ENCODE measurements around the gene SLC28A1. TPM values are rescaled to one million over a fixed set of nuclear protein-coding genes. Genes with fewer than 3 reads are reported as not detected.
A peak's percentile ranks its signal among the peaks of the same experiment; 100 is the strongest.
"Not testable (repeated sequence)": the region's sequence is repeated elsewhere in the genome, so short reads cannot be mapped to it uniquely, and the experiment has no call there.

SLC28A1 gene
- total RNA-seq, 2 experiments from 2014 or later: not detected

GRCh38 chr15:84865074-84865569, 19.3 kb upstream of the SLC28A1 start:
- Mint-ChIP-seq H3K9me3 (no peaks in the 10 kb centered on the region), H3K4me1 (ENCODE audit: low read depth) (no peaks in the 10 kb centered on the region), H3K27ac (no peak overlapping the region), H3K27me3 (no peaks in the 10 kb centered on the region), H3K4me3 (no peak overlapping the region), H3K36me3 (no peaks in the 10 kb centered on the region)
- CTCF ChIA-PET: interaction anchor here (0.8 to 2.1 kb wide), 3 partner anchors 13 to 267 kb away, joined by 3 to 8 read pairs (median 3); no protein-coding TSS in a partner anchor
- intact Hi-C loops (cut with micrococcal nuclease): no loop called here
- POLR2A ChIA-PET: no interaction called here
- no peak for DNase-seq

- Mint-ChIP-seq H3K27me3 (no peaks in the 10 kb centered on the region), H3K4me1 (ENCODE audit: low read depth) (no peaks in the 10 kb centered on the region), H3K36me3 (no peaks in the 10 kb centered on the region), H3K4me3 (no peak overlapping the region), H3K27ac (no peak overlapping the region), H3K9me3 (no peaks in the 10 kb centered on the region)
- ChIA-PET POLR2A (no interaction called here), CTCF (interaction anchor here (0.7 kb wide), 1 partner anchor 281 kb away, joined by 3 read pairs; no protein-coding TSS in a partner anchor)
- no peak for DNase-seq
- intact Hi-C loops (cut with micrococcal nuclease): no loop called here
These were observed 16.2 kb upstream of the SLC28A1 start for GRCh38 chr15:84868037-84868880.

- POLR2A ChIA-PET: no interaction called here
These were observed 15.0 kb upstream of the SLC28A1 start for GRCh38 chr15:84869510-84869909.

DNA sequence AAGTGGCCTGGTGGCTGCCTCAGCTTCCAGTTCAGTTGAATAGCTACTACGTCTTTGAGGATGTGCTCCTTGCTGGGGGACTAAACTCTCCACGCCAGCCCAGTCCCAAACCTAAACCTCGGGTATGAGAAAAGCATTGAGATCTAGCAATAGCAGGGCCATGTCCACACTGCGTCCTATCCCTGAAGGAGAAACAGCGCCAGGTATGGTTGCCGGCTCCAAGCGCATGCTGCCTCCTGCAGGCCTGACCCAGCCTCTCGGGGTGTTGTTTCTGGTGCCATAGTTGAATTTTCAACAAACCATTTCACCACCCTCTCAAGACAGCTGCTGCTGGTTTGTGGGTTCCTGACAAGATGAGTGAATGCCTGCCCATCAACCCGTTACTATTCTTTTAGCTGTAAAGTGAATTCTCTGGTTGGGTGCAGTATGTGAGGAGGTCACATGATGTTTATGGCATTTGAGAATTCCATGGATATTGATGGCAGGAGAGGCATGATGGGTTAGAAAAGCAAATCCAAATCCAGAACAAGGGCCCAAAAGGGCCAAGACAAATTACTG, 13.0 kb upstream of the SLC28A1 start:
- DNase-seq: no peak
- no peaks in the 10 kb centered on the region for H3K27me3 Mint-ChIP-seq
- H3K27ac Mint-ChIP-seq: no peak overlapping the region
- CTCF ChIA-PET: interaction anchor here (0.5 to 1.8 kb wide), 4 partner anchors 57 to 284 kb away, joined by 3 to 11 read pairs (median 4); no protein-coding TSS in a partner anchor
- H3K4me1 Mint-ChIP-seq (ENCODE audit: low read depth): no peaks in the 10 kb centered on the region
- H3K9me3 Mint-ChIP-seq: no peaks in the 10 kb centered on the region
- POLR2A ChIA-PET: no interaction called here
- intact Hi-C loops (cut with micrococcal nuclease): no loop called here
- H3K4me3 Mint-ChIP-seq: no peak overlapping the region
- no peaks in the 10 kb centered on the region for H3K36me3 Mint-ChIP-seq

More at GRCh38 chr15:84869510-84869909, 15.0 kb upstream of the SLC28A1 start:
- Mint-ChIP-seq H3K36me3 (no peaks in the 10 kb centered on the region), H3K27ac (no peak overlapping the region), H3K4me3 (no peak overlapping the region), H3K9me3 (no peaks in the 10 kb centered on the region), H3K4me1 (ENCODE audit: low read depth) (no peaks in the 10 kb centered on the region), H3K27me3 (no peaks in the 10 kb centered on the region)
- CTCF ChIA-PET: no interaction called here
- no peak for DNase-seq
- intact Hi-C loops (cut with micrococcal nuclease): no loop called here

- intact Hi-C loops (cut with micrococcal nuclease): no loop called here
These were observed 12.2 kb upstream of the SLC28A1 start for GRCh38 chr15:84872009-84872910.

DNA sequence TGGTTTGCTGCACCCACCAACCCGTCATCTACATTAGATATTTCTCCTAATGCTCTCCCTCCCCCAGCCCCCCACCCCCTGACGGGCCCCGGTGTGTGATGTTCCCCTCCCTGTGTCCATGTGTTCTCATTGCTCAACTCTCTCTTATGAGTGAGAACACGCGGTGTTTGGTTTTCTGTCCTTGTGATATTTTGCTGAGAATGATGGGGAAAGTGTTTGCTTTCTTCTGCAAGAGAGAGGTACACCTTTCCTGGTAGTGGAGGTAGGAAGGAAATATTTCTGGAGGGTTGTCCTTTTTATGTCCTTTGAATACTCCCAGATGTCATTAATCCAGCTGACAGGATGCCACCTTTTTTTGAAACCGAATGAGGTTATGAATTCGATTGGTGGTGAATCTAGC, 10.5 kb upstream of the SLC28A1 start:
- intact Hi-C loops (cut with micrococcal nuclease): no loop called here
- H3K36me3 Mint-ChIP-seq: no peaks in the 10 kb centered on the region
- H3K27me3 Mint-ChIP-seq: no peaks in the 10 kb centered on the region
- no peak overlapping the region for H3K27ac Mint-ChIP-seq
- DNase-seq: no peak
- ChIA-PET CTCF (no interaction called here), POLR2A (no interaction called here)
- H3K9me3 Mint-ChIP-seq: no peaks in the 10 kb centered on the region
- no peaks in the 10 kb centered on the region for H3K4me1 Mint-ChIP-seq (ENCODE audit: low read depth)
- H3K4me3 Mint-ChIP-seq: no peak overlapping the region

More at GRCh38 chr15:84872009-84872910, 12.2 kb upstream of the SLC28A1 start:
- Mint-ChIP-seq H3K4me3 (no peak overlapping the region), H3K9me3 (no peaks in the 10 kb centered on the region), H3K27ac (no peak overlapping the region), H3K36me3 (no peaks in the 10 kb centered on the region), H3K4me1 (ENCODE audit: low read depth) (no peaks in the 10 kb centered on the region), H3K27me3 (no peaks in the 10 kb centered on the region)
- DNase-seq: no peak
- ChIA-PET CTCF (interaction anchor here (0.5 to 1.8 kb wide), 5 partner anchors 10 to 285 kb away, joined by 3 to 11 read pairs (median 3); no protein-coding TSS in a partner anchor), POLR2A (no interaction called here)

GRCh38 chr15:84874981-84875699, 9.3 kb upstream of the SLC28A1 start:
- Mint-ChIP-seq H3K36me3 (no peaks in the 10 kb centered on the region), H3K27me3 (no peaks in the 10 kb centered on the region), H3K27ac (no peak overlapping the region), H3K4me3 (no peak overlapping the region), H3K9me3 (no peaks in the 10 kb centered on the region), H3K4me1 (ENCODE audit: low read depth) (no peaks in the 10 kb centered on the region)
- POLR2A ChIA-PET: no interaction called here
- CTCF ChIA-PET: interaction anchor here (1.1 kb wide), 1 partner anchor 305 kb away, joined by 3 read pairs; no protein-coding TSS in a partner anchor
- no peak for DNase-seq
- intact Hi-C loops (cut with micrococcal nuclease): loop anchor here (5.0 kb wide), 1 partner anchor 52 kb away; no protein-coding TSS in a partner anchor

- intact Hi-C loops (cut with micrococcal nuclease): loop anchor here (5.0 kb wide), 1 partner anchor 51 kb away; no protein-coding TSS in a partner anchor
- CTCF ChIA-PET: interaction anchor here (0.6 to 4.3 kb wide), 6 partner anchors 52 to 289 kb away, joined by 3 to 26 read pairs (median 12); partner anchors contain the start of gene WDR73
- Mint-ChIP-seq H3K4me1 (ENCODE audit: low read depth) (no peaks in the 10 kb centered on the region), H3K36me3 (no peaks in the 10 kb centered on the region), H3K27ac (no peak overlapping the region), H3K27me3 (no peaks in the 10 kb centered on the region), H3K9me3 (no peaks in the 10 kb centered on the region), H3K4me3 (no peak overlapping the region)
- DNase-seq: no peak
- POLR2A ChIA-PET: no interaction called here
These were observed 8.2 kb upstream of the SLC28A1 start for GRCh38 chr15:84876269-84876668.

DNA sequence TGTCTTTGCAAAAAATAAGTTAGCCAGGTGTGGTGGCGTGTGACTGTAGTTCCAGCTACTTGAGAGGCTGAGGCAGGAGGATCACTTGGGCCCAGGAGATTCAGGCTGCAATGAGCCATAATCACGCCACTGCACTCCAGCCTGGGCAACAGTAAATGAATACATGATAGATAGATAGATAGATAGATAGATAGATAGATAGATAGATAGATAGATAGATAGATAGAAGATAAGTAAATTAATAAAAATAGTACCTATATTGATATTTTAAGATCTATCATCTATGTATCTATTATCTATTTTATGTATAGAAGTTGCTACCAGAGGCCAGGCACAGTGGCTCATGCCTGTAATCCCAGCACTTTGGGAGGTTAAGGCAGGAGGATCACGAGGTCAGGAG, 6.8 kb upstream of the SLC28A1 start:
- H3K27me3 Mint-ChIP-seq; H3K4me1 Mint-ChIP-seq (ENCODE audit: low read depth); H3K9me3 Mint-ChIP-seq; H3K36me3 Mint-ChIP-seq; H3K4me3 Mint-ChIP-seq; DNase-seq; POLR2A ChIA-PET; H3K27ac Mint-ChIP-seq: not testable (repeated sequence)
- intact Hi-C loops (cut with micrococcal nuclease): loop anchor here (1.0 to 5.0 kb wide), 5 partner anchors 50 to 289 kb away; partner anchors contain the start of genes NMB and WDR73
- CTCF ChIA-PET: interaction anchor here (0.6 to 4.3 kb wide), 16 partner anchors 11 to 291 kb away, joined by 3 to 26 read pairs (median 4); partner anchors contain the start of gene WDR73

- Mint-ChIP-seq H3K9me3 (no peaks in the 10 kb centered on the region), H3K27me3 (no peaks in the 10 kb centered on the region), H3K27ac (no peak overlapping the region), H3K4me3 (no peak overlapping the region), H3K4me1 (ENCODE audit: low read depth) (no peaks in the 10 kb centered on the region), H3K36me3 (no peaks in the 10 kb centered on the region)
- ChIA-PET POLR2A (no interaction called here), CTCF (interaction anchor here (0.6 to 4.3 kb wide), 17 partner anchors 12 to 292 kb away, joined by 3 to 26 read pairs (median 4); partner anchors contain the start of gene WDR73)
- intact Hi-C loops (cut with micrococcal nuclease): loop anchor here (1.0 to 5.0 kb wide), 5 partner anchors 49 to 290 kb away; partner anchors contain the start of genes NMB and WDR73
- peak; percentile 80 for DNase-seq
These were observed 6.0 kb upstream of the SLC28A1 start for GRCh38 chr15:84878504-84878903.
